GM18519 (cell line): ENCODE results near the gene TMEM92.

Source experiments
- ATAC-seq: cut with Tn5 transposase; IDR thresholded peaks from one replicate; pipeline ENCODE4 v1.9.1; 2021; ENCODE audit warnings: mild to moderate bottlenecking, moderate library complexity; ENCODE audit not compliant: unreplicated experiment, low FRiP score

The TMEM92 gene

GRCh38 chr17:50274142-50274896 is at the start of gene TMEM92:
TSS of gene TMEM92 (plus strand) at chr17:50274466. CDS start at chr17:50274502, 36 bp downstream.
- ATAC-seq, result no peak

- ATAC-seq, result no peak
These were observed 48.5 kb upstream of the TMEM92 start for GRCh38 chr17:50225701-50226240.

- ATAC-seq, result no peak
These were observed 39.7 kb upstream of the TMEM92 start for GRCh38 chr17:50234581-50234980.

GRCh38 chr17:50237901-50238300 is 36.4 kb upstream of the TMEM92 start:
- ATAC-seq, result no peak

- ATAC-seq, result no peak
These were observed 35.5 kb upstream of the TMEM92 start for GRCh38 chr17:50238601-50239280.

- ATAC-seq, result no peak
These were observed 34.3 kb upstream of the TMEM92 start for GRCh38 chr17:50239937-50240336.

- no peak for ATAC-seq
These were observed 33.4 kb upstream of the TMEM92 start for GRCh38 chr17:50240851-50241250.

- ATAC-seq, result no peak
These were observed 32.8 kb upstream of the TMEM92 start for GRCh38 chr17:50241431-50241830.

GRCh38 chr17:50244771-50245170 is 29.5 kb upstream of the TMEM92 start:
- ATAC-seq, result no peak

- ATAC-seq, result no peak
These were observed 26.0 kb upstream of the TMEM92 start for GRCh38 chr17:50248255-50248654.

GRCh38 chr17:50252781-50253180 is 21.5 kb upstream of the TMEM92 start:
- no peak for ATAC-seq

GRCh38 chr17:50255766-50256635 is 18.3 kb upstream of the TMEM92 start:
- no peak for ATAC-seq

GRCh38 chr17:50256826-50257618 is 17.2 kb upstream of the TMEM92 start:
- no peak for ATAC-seq

- no peak for ATAC-seq
These were observed 16.5 kb upstream of the TMEM92 start for GRCh38 chr17:50257676-50258224.

- no peak for ATAC-seq
These were observed 15.4 kb upstream of the TMEM92 start for GRCh38 chr17:50258647-50259476.

- ATAC-seq, result no peak
These were observed 14.6 kb upstream of the TMEM92 start for GRCh38 chr17:50259477-50260324.

GRCh38 chr17:50260501-50260911 is 13.8 kb upstream of the TMEM92 start:
- no peak for ATAC-seq
